Occipital lobe (tissue), 2 donors: ENCODE measurements around the gene PIK3AP1. TPM values are rescaled to one million over a fixed set of nuclear protein-coding genes. Genes with fewer than 3 reads are reported as not detected.
"Not testable (repeated sequence)": the region's sequence is repeated elsewhere in the genome, so short reads cannot be mapped to it uniquely, and the experiment has no call there.

Experiments used
- DNase-seq: peaks from one replicate; lab custom pipeline; 2025; lab: John Stamatoyannopoulos, UW
- total RNA-seq: library from RNA; depleted of rRNA; stranded (reverse); fragments of >200 nt; gene quantifications from one replicate; pipeline ENCODE4 v1.2.3, GENCODE V29; 2014

PIK3AP1 gene
- total RNA-seq, 1 donor from 2014 or later = 5.6 TPM

- DNase-seq = no peak
Measured at GRCh38 chr10:96579133-96579532, 141.2 kb downstream of the PIK3AP1 start.

DNA sequence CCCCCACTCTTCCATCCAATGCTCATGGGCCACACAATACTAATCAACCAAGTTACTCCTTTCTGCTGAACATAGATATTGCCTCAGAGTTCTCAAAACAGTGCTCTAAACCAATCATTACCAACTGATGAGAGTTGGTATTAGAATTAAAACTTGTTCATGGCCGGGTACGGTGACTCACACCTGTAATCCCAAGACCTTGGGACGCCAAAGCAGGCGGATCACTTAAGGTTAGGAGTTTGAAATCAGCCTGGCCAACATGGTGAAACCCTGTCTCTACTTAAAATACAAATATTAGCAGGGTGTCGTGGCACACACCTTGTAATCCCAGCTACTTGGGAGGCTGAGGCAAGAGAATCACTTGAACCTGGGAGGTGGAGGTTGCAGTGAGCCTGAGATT lies 141.7 kb downstream of the PIK3AP1 start:
- DNase-seq = no peak

- no peak for DNase-seq
Measured at GRCh38 chr10:96578022-96578421, 142.3 kb downstream of the PIK3AP1 start.

- DNase-seq = no peak
Measured at GRCh38 chr10:96577069-96577468, 143.2 kb downstream of the PIK3AP1 start.

- DNase-seq = no peak
Measured at GRCh38 chr10:96576277-96576980, 143.9 kb downstream of the PIK3AP1 start.

GRCh38 chr10:96574564-96574963 lies 145.8 kb downstream of the PIK3AP1 start:
- DNase-seq = not testable (repeated sequence)

GRCh38 chr10:96573036-96573435 lies 147.3 kb downstream of the PIK3AP1 start:
- no peak for DNase-seq

- DNase-seq = no peak
Measured at GRCh38 chr10:96570983-96571964, 149.0 kb downstream of the PIK3AP1 start.

DNA sequence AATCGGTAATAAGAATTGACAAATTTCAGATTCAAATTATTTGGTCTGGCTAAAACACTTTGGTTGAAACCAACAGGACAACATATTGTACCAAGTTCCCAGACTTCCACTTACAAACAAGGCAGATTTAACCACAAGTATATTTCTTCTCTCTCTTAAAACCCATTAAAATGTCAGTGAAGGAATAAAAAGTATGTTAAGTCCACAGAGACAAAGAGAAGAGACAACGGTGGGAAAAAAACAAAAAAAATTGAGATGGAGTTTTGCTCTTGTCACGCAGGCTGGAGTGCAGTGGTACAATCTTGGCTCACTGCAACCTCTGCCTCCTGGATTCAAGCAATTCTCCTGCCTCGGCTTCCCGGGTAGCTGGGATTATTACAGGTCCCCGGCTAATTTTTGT lies 149.8 kb downstream of the PIK3AP1 start:
- no peak for DNase-seq

DNA sequence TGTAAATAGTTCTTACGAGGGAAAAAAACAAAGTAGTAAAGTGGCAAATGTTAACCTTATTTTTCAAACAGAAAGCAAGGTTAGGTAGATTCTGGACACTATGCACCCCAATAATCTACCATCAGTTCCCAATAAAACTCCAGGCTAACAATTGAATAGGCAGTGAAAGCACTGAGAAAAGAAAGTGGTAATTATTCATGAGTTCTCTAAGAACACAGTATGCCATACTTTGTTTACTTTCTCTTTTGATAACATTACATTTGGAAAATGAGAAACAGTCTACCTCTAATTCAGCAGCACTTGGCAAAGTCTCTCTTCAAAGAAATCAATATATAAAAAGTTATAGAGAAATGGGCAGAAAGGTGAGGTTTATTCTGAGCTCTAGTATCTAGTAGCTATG lies 151.9 kb downstream of the PIK3AP1 start:
- no peak for DNase-seq

GRCh38 chr10:96565774-96566173 lies 154.5 kb downstream of the PIK3AP1 start:
- no peak for DNase-seq

- DNase-seq = no peak
Measured at GRCh38 chr10:96560966-96561887, 159.1 kb downstream of the PIK3AP1 start.

DNA sequence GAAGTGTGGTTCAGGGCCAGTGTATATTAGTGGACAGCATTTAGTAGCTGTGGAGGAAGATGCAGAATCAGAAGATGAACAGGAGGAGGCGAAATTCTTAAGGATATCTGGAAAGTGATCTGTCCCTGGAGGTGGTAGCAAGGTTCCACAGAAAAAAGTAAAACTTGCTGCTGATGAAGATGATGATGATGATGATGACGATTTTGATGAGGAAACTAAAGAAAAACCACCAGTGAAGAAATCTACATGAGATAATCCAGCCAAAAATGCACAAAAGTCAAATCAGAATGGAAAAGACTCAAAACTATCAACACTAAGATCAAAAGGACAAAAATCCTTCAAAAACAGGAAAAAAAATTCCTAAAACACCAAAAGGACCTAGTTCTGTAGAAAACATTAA lies 159.8 kb downstream of the PIK3AP1 start:
- no peak for DNase-seq

DNA sequence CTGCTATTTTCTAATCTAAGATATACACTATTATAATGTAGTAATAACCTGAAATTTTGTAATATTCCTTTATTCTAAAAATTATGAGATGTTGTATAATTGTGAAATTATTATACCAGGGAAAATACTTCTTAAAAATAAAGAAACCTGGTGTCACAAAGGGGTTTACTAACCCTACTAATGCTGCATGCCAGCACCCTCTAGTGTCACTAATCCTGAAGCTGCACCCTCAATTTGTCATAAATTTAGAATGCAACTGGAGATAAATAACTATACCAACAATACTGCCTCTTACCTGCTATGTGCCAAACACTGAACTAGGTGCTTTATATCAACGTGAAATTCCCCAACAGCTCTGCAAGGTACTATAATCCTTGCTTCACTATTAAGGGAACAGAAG lies 164.3 kb downstream of the PIK3AP1 start:
- DNase-seq = no peak

DNA sequence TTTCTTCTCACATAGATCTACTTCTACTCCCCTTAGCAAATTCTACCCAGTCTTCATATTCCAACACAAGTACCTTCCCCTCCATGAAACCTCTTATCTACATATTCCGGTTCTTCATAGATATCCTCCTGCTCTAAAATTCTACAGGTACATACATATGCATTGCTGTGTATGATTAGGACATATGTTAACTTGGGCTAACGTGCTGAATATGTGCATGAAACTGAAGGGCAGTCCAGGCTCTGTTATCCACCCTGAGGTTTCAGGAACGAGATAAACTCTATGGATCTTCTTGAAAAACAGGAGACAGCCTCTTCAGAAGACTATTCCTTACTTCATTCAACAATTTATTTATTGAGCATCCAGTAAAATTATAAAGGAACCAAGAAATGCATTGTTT lies 165.0 kb downstream of the PIK3AP1 start:
- no peak for DNase-seq

GRCh38 chr10:96548589-96548988 lies 171.7 kb downstream of the PIK3AP1 start:
- DNase-seq = no peak

DNA sequence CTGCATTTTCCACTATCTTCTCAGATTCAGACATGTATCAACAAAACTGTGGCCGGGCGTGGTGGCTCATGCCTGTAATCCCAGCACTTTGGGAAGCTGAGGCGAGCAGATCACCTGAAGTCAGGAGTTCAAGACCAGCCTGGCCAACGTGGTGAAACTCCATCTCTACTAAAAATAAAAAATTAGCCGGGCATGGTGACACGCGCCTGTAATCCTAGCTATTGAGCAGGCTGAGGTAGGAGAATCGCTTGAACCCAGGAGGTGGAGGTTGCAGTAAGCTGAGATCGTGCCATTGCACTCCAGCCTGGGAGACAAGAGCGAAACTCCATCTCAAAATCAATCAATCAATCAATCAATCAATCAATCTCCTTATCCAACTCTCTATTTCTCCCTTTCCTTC lies 174.8 kb downstream of the PIK3AP1 start:
- not testable (repeated sequence) for DNase-seq
